GM13976 (cell line): ENCODE measurements around the gene ZDHHC14.
"Not testable (repeated sequence)": the region's sequence is repeated elsewhere in the genome, so short reads cannot be mapped to it uniquely, and the experiment has no call there.

Experiments
- DNase-seq: peaks from one replicate; pipeline ENCODE4 v3.0.0; 2012; ENCODE audit warnings: low spot score
- CTCF ChIP-seq: IDR thresholded peaks from 2 replicates; pipeline ENCODE4 v1.5.1; 2012; ENCODE audit warnings: borderline replicate concordance, mild to moderate bottlenecking; ENCODE audit not compliant: insufficient read depth; ENCODE audit errors: extremely low read depth, missing control alignments, control extremely low read depth
- in situ Hi-C: fragments of 300-500 bp; cut with MboI; formaldehyde crosslinking; loops from one replicate; pipeline ENCODE4 v1.12.0; 2022; ENCODE audit warnings: low sequenced_read_pairs, mixed read lengths, inconsistent platforms; ENCODE audit not compliant: unreplicated experiment

The ZDHHC14 gene

GRCh38 chr6:157558049-157558448 is 177.1 kb downstream of the ZDHHC14 start:
- in situ Hi-C loops = no loop called here
- DNase-seq = no peak
- TF ChIP-seq CTCF = no peak

DNA sequence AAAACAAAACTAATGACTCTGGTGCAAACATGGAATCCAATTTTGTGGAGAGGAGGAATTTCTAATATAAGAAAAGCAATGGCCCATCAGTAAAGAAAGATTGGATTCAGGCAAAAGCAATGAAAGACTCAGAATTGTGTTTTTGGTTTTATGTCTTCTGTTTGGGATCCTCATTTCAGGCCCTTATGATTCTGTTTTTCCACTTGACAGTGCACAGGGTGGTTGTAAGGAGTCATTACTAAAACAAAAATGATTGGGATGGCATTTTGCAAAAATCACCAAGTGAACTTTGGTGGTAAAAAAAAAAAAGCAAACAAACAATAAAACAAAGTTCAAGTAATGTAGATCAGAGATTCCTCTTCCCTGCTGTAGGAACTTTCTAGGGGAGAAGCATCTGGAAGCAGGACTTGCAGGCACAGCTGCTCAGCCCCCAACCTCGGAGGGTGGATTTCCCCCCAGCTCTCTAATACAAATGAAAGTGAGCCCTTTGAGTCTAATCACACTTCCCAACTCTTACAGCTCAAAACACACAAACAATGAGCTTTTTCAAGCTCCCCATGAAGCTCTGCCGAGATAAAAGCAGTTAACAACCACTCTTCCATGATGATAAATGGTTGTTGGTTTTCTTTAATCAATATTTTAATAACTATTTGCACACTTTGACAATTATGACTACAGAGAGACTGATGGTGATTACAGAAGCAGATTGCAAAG is 177.7 kb downstream of the ZDHHC14 start:
- in situ Hi-C loops = no loop called here
- no peak for DNase-seq

GRCh38 chr6:157559201-157559756 is 178.3 kb downstream of the ZDHHC14 start:
- TF ChIP-seq CTCF = no peak
- in situ Hi-C loops = no loop called here
- DNase-seq = no peak

More for the DNA sequence above, 177.7 kb downstream of the ZDHHC14 start:
- no peak for TF ChIP-seq CTCF

DNA sequence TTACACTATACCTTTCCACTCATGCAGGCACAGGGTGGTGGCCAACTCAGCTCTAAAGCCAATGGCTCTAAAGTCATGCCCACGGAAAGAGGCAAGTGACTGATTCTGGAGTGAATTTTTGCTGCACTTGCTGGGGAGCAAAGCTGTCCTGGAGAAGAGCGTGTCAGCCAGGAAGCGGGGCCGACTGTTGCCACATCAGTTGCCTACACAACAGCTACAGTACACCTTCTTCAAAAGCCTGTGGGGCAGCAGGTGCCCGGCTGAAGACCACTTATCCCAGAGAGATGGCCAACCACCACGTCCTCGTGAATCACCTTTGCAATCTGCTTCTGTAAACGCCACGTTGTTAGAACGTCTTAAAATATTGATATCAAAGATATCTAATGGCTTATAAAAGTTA is 179.1 kb downstream of the ZDHHC14 start:
- DNase-seq, in situ Hi-C loops: not testable (repeated sequence)

GRCh38 chr6:157560691-157561413 is 179.9 kb downstream of the ZDHHC14 start:
- in situ Hi-C loops = no loop called here
- TF ChIP-seq CTCF = no peak
- no peak for DNase-seq

GRCh38 chr6:157561414-157561790 is 180.4 kb downstream of the ZDHHC14 start:
- TF ChIP-seq CTCF = no peak
- DNase-seq = no peak
- in situ Hi-C loops = no loop called here
